Measurements from ENCODE around the gene SRXN1.

- TF ChIP-seq POLR2AphosphoS5 (IDR thresholded peaks at IDR 0.05; ENCODE audit: borderline replicate concordance, low read depth, low read length) (no peak), EZH2 (IDR thresholded peaks at IDR 0.05) (no peak), FOXP2 (optimal IDR thresholded peaks at IDR 0.05; ENCODE audit: control extremely low read depth, extremely low read length, insufficient read depth) (no peak)
Measured at GRCh38 chr20:697826-698225, 44.8 kb upstream of the SRXN1 start.
